A204.1 (cell line): ENCODE measurements around the gene CRAT.
"Not testable (repeated sequence)": the region's sequence is repeated elsewhere in the genome, so short reads cannot be mapped to it uniquely, and the experiment has no call there.

ENCODE experiments used
- FAIRE-seq: peaks from 2 replicates; lab custom pipeline; 2012; peaks lifted over from hg19 to GRCh38; lab: Jason Lieb, UNC

CRAT gene

GRCh38 chr9:129138476-129139232, 28.1 kb upstream of the CRAT start:
- no peak for FAIRE-seq

- FAIRE-seq = no peak
Observed at GRCh38 chr9:129138144-129138462, 27.5 kb upstream of the CRAT start.

GRCh38 chr9:129137292-129138143, 26.9 kb upstream of the CRAT start:
- no peak for FAIRE-seq

- no peak for FAIRE-seq
Observed at GRCh38 chr9:129136446-129137035, 25.9 kb upstream of the CRAT start.

GRCh38 chr9:129135476-129135875, 24.9 kb upstream of the CRAT start:
- FAIRE-seq = no peak

- FAIRE-seq = no peak
Observed at GRCh38 chr9:129133082-129133481, 22.5 kb upstream of the CRAT start.

- no peak for FAIRE-seq
Observed at GRCh38 chr9:129131300-129132145, 20.9 kb upstream of the CRAT start.

- FAIRE-seq = no peak
Observed at GRCh38 chr9:129130791-129131190, 20.2 kb upstream of the CRAT start.

GRCh38 chr9:129130271-129130670, 19.7 kb upstream of the CRAT start:
- not testable (repeated sequence) for FAIRE-seq

- no peak for FAIRE-seq
Observed at GRCh38 chr9:129128689-129129088, 18.1 kb upstream of the CRAT start.

GRCh38 chr9:129126749-129127618, 16.4 kb upstream of the CRAT start:
- no peak for FAIRE-seq

- no peak for FAIRE-seq
Observed at GRCh38 chr9:129125478-129125877, 14.9 kb upstream of the CRAT start.

GRCh38 chr9:129124506-129125069, 14.0 kb upstream of the CRAT start:
- no peak for FAIRE-seq

- FAIRE-seq = not testable (repeated sequence)
Observed at GRCh38 chr9:129122976-129123375, 12.4 kb upstream of the CRAT start.

GRCh38 chr9:129122133-129122532, 11.5 kb upstream of the CRAT start:
- no peak for FAIRE-seq

GRCh38 chr9:129121483-129121882, 10.9 kb upstream of the CRAT start:
- FAIRE-seq = no peak

GRCh38 chr9:129118799-129119198, 8.2 kb upstream of the CRAT start:
- no peak for FAIRE-seq

GRCh38 chr9:129113645-129114304, 3.2 kb upstream of the CRAT start:
- FAIRE-seq = no peak

- FAIRE-seq = not testable (repeated sequence)
Observed at GRCh38 chr9:129112526-129112925, 1.9 kb upstream of the CRAT start.

GRCh38 chr9:129111528-129112151, 1.0 kb upstream of the CRAT start:
- FAIRE-seq = no peak
